SJCRH30 (cell line): ENCODE measurements around the gene RGS10. TPM values are rescaled to one million over a fixed set of nuclear protein-coding genes. Genes with fewer than 3 reads are reported as not detected.
"Not testable (repeated sequence)": the region's sequence is repeated elsewhere in the genome, so short reads cannot be mapped to it uniquely, and the experiment has no call there.

Experiments
- DNase-seq, 2 experiments: peaks; one replicate each; pipeline ENCODE4 v3.0.0-alpha.2; 2015 to 2020
- H3K27ac ChIP-seq: fragments of 250-450 bp; sonication (Bioruptor Pico); 2 replicates; pipeline ENCODE4 v1.5.1; 2020; ENCODE audit warnings: mild to moderate bottlenecking, moderate library complexity
- H3K27me3 ChIP-seq: fragments of 250-450 bp; sonication (Bioruptor Pico); 2 replicates; pipeline ENCODE4 v1.5.1; 2020; ENCODE audit warnings: mild to moderate bottlenecking, moderate library complexity
- H3K36me3 ChIP-seq: fragments of 250-450 bp; sonication (Bioruptor Pico); 2 replicates; pipeline ENCODE4 v1.5.1; 2020; ENCODE audit warnings: mild to moderate bottlenecking, moderate library complexity
- H3K4me1 ChIP-seq: fragments of 250-450 bp; sonication (Bioruptor Pico); 2 replicates; pipeline ENCODE4 v1.5.1; 2020; ENCODE audit warnings: mild to moderate bottlenecking, moderate library complexity
- H3K4me3 ChIP-seq: fragments of 250-450 bp; sonication (Bioruptor Pico); 2 replicates; pipeline ENCODE4 v1.5.1; 2020; ENCODE audit warnings: mild to moderate bottlenecking, moderate library complexity
- H3K9me3 ChIP-seq: fragments of 250-450 bp; sonication (Bioruptor Pico); replicated peaks from 2 replicates; pipeline ENCODE4 v1.5.1; 2020; ENCODE audit warnings: mild to moderate bottlenecking, moderate library complexity
- total RNA-seq: library from RNA; depleted of rRNA; stranded (reverse); fragments of >200 nt; shearing (Covaris generic); gene quantifications from 2 replicates; pipeline ENCODE4 v1.2.3, GENCODE V29; 2014

Gene RGS10
- total RNA-seq, 1 experiment from 2014 or later = not detected

DNA sequence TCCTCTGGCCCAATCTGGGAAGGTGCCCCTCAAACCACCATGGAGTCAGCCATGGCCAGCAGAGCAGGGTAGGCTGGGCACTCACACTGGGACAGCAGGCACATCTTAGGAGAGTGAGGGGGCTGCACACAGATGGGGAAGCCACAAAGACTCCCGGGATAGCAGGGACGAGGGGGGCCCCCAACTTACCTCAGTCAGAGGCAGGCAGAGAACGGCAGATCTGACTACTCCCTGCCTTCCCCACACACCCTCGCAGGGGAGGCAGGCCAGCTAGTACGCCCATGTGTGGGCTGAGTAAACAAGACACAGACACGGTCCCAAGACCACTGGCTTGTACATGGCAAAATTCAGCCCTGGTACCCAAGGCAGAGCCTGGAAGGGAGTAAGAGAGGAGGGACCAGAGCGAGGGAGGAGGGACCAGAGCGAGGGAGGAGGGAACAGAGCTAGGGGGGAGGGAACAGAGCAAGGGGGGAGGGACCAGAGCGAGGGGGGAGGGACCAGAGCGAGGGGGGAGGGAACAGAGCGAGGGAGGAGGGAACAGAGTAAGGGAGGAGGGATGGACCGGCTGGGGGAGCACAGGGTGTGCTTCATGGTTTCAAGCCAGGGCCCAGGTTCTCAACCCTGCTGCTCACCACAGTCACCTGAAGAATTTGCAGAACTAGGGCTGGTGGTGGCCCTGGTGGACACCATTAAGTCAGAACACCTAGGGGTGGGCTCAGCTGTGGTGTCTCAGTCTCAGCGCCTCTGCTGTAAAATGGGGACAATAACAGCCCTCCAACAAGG is 73.8 kb downstream of the RGS10 start:
- Histone ChIP-seq H3K9me3 (no peaks in the 10 kb centered on the region; the same call in 1 of the 2 replicates), H3K36me3 (no peaks in the 10 kb centered on the region), H3K27me3 (0 out of 2 replicates have a peak, but pooled peaks cover 10% of the 10 kb centered on the region), H3K4me3 (no peak overlapping the region), H3K27ac (no peak overlapping the region), H3K4me1 (no peaks in the 10 kb centered on the region)
- DNase-seq = no peak

DNA sequence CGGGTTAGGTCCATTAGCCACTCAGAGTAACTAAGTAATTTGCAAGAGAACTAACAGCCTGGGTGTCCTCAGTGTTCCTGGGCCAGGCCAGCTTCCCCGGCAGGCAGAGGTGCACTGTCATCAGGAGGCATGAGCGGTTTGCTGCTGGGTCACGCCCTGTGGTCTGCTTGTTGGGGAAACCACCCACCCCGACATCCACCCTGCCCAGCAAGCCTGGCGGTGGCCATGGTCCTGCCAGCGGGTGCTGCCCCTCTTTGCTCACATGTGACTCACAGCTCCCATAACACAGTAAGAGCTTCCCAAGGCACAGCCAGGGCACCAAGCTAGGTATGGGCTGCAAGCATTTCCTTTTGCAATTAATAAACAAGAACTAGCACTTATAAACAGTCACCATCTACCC is 75.9 kb downstream of the RGS10 start:
- no peak overlapping the region for H3K4me3 ChIP-seq
- 0 out of 2 replicates have a peak, but pooled peaks cover 10% of the 10 kb centered on the region for H3K27me3 ChIP-seq
- no peaks in the 10 kb centered on the region for H3K9me3 ChIP-seq
- H3K36me3 ChIP-seq = no peaks in the 10 kb centered on the region
- H3K4me1 ChIP-seq = no peaks in the 10 kb centered on the region
- DNase-seq = no peak
- H3K27ac ChIP-seq = no peak overlapping the region

GRCh38 chr10:119466076-119466475 is 76.4 kb downstream of the RGS10 start:
- no peaks in the 10 kb centered on the region for H3K36me3 ChIP-seq
- no peak overlapping the region for H3K27ac ChIP-seq
- 0 out of 2 replicates have a peak, but pooled peaks cover 10% of the 10 kb centered on the region for H3K27me3 ChIP-seq
- H3K9me3 ChIP-seq = no peaks in the 10 kb centered on the region
- no peak overlapping the region for H3K4me3 ChIP-seq
- H3K4me1 ChIP-seq = no peaks in the 10 kb centered on the region
- no peak for DNase-seq

DNA sequence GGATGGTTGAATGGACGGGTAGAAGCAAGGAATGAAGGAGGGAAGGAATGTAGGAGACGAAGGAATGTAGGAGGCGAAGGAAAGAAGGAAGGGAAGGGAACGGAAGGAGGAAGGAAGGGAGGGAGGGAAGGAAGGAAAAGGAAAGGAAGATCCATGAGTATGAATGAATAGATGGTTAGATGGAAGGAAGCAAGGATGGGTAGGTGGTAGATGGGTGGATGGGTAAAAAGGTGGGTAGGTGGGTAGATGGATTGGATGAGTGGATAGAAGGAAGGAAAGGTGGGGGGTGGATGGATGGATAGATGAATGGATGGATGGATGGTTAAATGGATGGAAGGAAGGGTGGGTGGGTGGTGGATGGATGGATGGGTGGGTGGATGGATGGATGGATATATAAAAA is 77.4 kb downstream of the RGS10 start:
- Histone ChIP-seq H3K36me3 (no peaks in the 10 kb centered on the region), H3K27ac (no peak overlapping the region), H3K4me3 (no peak overlapping the region), H3K9me3 (no peaks in the 10 kb centered on the region), H3K4me1 (no peaks in the 10 kb centered on the region), H3K27me3 (0 out of 2 replicates have a peak, but pooled peaks cover 3% of the 10 kb centered on the region)
- no peak for DNase-seq

GRCh38 chr10:119463195-119463594 is 79.3 kb downstream of the RGS10 start:
- H3K27me3 ChIP-seq, H3K4me1 ChIP-seq, H3K9me3 ChIP-seq, H3K4me3 ChIP-seq, H3K27ac ChIP-seq, DNase-seq, H3K36me3 ChIP-seq: not testable (repeated sequence)

- Histone ChIP-seq H3K9me3 (no peaks in the 10 kb centered on the region), H3K36me3 (no peaks in the 10 kb centered on the region), H3K27me3 (no peaks in the 10 kb centered on the region), H3K4me3 (no peak overlapping the region), H3K4me1 (peaks cover 12% of the 10 kb centered on the region), H3K27ac (no peak overlapping the region)
- no peak for DNase-seq
Observed at GRCh38 chr10:119462773-119463172, 79.7 kb downstream of the RGS10 start.

- H3K9me3 ChIP-seq = no peaks in the 10 kb centered on the region
Observed at GRCh38 chr10:119461923-119462322, 80.6 kb downstream of the RGS10 start.

GRCh38 chr10:119461380-119461779 is 81.1 kb downstream of the RGS10 start:
- H3K4me1 ChIP-seq = peaks cover 12% of the 10 kb centered on the region
- H3K27ac ChIP-seq = no peak overlapping the region
- no peak overlapping the region for H3K4me3 ChIP-seq
- no peaks in the 10 kb centered on the region for H3K36me3 ChIP-seq
- H3K9me3 ChIP-seq = no peaks in the 10 kb centered on the region
- DNase-seq = no peak
- H3K27me3 ChIP-seq = no peaks in the 10 kb centered on the region

More at GRCh38 chr10:119461923-119462322, 80.6 kb downstream of the RGS10 start:
- Histone ChIP-seq H3K36me3 (no peaks in the 10 kb centered on the region), H3K4me1 (peaks cover 12% of the 10 kb centered on the region), H3K27me3 (no peaks in the 10 kb centered on the region), H3K4me3 (no peak overlapping the region), H3K27ac (no peak overlapping the region)
- DNase-seq = no peak

- Histone ChIP-seq H3K9me3 (no peaks in the 10 kb centered on the region), H3K27ac (no peak overlapping the region), H3K36me3 (no peaks in the 10 kb centered on the region), H3K27me3 (no peaks in the 10 kb centered on the region), H3K4me3 (no peak overlapping the region), H3K4me1 (peaks cover 12% of the 10 kb centered on the region)
- no peak for DNase-seq
Observed at GRCh38 chr10:119460369-119461195, 81.9 kb downstream of the RGS10 start.

DNA sequence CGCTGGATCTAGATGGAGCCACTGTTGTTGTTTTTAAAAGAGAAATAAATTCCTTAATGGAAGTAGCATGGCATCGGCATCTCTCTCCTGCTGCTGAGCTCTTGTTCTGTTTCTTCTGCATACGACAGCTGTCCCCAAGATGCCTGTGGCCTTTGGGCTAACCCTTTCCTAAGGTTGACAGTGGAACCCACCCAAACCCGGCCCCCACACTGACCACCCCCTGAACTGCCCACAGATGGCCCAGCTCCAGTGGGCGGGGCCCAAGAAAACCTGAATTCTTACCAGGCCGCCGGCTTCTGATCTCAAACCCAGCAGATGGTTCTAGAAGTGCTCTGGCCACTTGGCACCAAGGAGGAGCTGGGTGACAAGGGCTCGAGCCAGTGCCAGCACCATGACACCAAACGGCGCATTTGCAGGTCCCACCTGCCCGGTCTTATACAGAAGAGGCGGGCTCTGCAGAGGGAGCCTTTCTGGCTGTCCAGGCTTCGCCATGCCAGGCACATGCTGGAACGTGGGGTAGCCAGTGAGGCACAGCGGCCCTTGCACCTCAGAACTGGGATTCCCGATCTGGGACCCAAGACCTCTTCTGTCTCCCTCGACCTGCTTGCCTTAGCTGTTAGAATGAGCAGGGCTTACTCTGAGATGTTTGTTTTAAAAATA is 82.7 kb downstream of the RGS10 start:
- Histone ChIP-seq H3K36me3 (no peaks in the 10 kb centered on the region), H3K4me3 (no peak overlapping the region), H3K27ac (no peak overlapping the region), H3K4me1 (peaks cover 12% of the 10 kb centered on the region), H3K9me3 (no peaks in the 10 kb centered on the region), H3K27me3 (no peaks in the 10 kb centered on the region)
- no peak for DNase-seq

DNA sequence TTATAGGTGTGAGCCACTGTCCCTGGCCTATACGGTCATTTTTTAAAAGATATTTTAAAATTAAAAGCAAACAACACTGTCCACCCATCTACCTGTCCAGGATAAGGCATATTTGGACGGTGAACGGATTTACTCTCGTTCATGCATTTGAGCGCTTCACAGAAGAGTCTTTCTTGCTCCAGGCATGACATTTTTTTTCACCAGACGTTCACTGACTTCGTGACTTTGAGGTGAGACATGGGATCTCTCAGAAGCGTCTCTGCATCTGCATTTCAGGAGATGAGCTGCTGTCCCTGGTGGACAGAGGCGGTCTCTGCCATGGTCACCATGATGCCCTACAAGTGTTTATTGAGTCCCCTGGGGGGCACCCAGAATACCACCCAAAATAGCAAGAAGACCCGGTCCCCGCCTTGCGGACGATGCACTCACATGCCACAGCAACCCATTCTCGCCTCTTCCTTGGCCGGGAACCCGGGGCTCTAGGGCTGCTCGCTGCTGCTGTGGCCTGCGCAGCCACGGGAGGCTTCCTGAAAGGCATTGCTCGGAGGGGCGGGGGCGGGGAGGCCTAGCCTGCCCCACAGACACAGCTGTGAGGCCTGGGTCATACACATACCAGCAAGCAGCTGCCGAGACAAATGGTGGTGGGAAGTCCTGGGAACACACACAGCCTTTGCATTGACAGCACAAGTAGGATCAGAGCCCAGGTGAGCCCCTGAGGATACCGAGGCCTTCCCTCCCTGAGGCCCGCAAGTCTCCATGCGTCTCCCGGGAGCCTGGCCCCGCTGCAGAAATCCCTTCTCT is 84.4 kb downstream of the RGS10 start:
- Histone ChIP-seq H3K36me3 (no peaks in the 10 kb centered on the region), H3K27me3 (no peaks in the 10 kb centered on the region), H3K9me3 (no peaks in the 10 kb centered on the region), H3K4me1 (peaks cover 12% of the 10 kb centered on the region), H3K27ac (0 out of 2 replicates have a peak overlapping the region, but pooled peaks have one; percentile 14), H3K4me3 (peak overlapping the region; percentile 4; the same call in 1 of the 2 replicates)
- DNase-seq = peak; percentile 79 to 86

DNA sequence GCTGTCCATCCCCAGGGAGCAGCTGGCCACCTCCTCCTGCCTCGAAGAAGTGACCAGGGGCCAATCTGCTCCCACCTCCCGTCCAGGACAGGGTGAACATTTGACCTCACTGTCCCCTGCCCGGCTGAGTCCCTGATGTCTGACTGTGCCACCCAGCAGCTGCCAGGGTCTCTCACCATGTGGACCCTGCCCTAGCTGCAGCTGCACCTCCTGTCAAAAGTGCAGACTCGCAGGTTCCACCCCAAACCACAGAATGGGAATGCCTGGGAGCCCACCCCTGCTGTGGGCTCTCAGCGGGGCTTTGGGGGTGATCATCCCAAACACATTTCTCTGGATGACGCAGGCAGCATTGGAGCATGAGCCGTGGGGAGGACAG is 86.1 kb downstream of the RGS10 start:
- Histone ChIP-seq H3K4me3 (no peak overlapping the region), H3K27me3 (no peaks in the 10 kb centered on the region), H3K27ac (no peak overlapping the region), H3K4me1 (peaks cover 12% of the 10 kb centered on the region), H3K36me3 (no peaks in the 10 kb centered on the region), H3K9me3 (no peaks in the 10 kb centered on the region)
- DNase-seq = no peak

DNA sequence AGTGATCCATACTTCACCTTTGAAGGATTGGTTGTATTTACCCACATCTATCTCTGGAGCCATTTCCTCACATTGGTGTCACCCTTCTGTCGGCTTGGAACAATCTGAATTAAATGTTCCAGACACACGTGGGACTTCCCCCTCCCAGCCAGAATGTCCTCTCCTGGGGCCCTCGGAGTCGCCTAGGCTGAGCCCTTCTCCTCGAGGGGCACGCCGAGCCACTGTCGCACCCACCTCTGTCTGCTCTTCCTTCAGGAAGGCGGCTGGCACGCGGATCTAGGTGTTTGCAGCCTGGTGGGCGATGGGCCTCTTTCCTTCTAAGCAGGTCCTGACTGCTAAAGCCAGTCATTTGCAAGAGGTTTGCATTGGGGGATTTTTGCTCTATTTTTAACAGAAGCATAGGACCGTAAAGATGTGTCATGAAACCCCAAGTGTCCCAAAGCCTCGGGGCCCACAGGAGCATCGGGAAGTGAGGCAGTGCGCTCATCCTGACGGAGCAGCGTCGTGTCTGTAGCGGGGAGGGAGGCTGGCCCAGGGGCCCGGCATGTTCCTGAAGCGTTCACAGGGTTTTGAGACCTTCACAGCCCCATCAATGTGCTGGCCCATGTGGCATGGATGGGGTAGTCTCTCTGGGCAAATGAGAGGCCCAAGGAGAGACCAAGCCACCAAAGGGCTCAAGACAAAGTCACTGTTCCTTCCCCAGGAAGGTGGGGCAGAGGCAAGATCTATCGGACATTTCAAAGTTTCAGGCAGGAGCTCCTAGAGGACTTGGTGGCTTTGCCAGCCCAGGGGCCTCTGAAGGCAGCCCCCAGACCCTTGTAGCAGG is 86.7 kb downstream of the RGS10 start:
- no peak for DNase-seq
- Histone ChIP-seq H3K4me3 (no peak overlapping the region), H3K27me3 (no peaks in the 10 kb centered on the region), H3K4me1 (peaks cover 12% of the 10 kb centered on the region), H3K27ac (no peak overlapping the region), H3K9me3 (no peaks in the 10 kb centered on the region), H3K36me3 (no peaks in the 10 kb centered on the region)
